Measurements from ENCODE around the gene STK40. TPM values are rescaled to one million over a fixed set of nuclear protein-coding genes. Genes with fewer than 3 reads are reported as not detected.
A peak's percentile ranks its signal among the peaks of the same experiment; 100 is the strongest.

STK40 gene
- total and polyA plus RNA-seq, 9 of the 15 experiments (the other 6 are each of a cell fraction or from before 2014, with no cell fraction given): 0.69 to 94.3 (median 39.1) TPM

DNA sequence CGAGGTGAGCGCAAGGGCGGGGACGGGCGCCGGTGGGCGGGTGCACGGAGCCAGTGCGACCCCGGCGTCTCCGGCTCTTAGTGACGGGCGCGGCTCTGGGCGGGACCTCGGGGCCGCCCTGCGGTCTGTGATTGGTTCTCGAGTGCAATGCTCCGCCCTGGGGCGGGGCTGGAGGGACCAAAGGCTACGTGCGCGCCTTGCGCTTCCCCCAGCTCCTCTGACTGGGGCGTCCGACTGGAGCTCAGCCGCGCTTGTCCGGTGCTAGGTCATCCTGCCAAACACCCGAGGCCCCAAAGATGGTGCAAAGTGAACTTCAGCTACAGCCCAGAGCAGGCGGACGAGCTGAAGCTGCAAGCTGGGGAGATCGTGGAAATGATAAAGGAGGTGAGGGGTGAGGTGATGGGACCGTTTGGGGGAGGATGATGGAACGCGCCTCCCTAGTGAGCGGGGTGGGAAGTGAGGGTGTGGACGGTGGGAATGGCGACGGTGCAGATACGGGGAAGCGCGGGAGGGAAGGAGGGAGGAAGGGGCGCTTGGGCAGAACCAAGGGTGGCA is 78.7 kb downstream of the STK40 start (continued):
- TF ChIP-seq ETV6 (IDR thresholded peaks at IDR 0.05; ENCODE audit: borderline replicate concordance in 1 of 2, low read depth in 2 of 2, low read length in 1 of 2) (no peak), ETV6 (CRISPR knock-in tag; IDR thresholded peaks at IDR 0.05; ENCODE audit: borderline replicate concordance) (no peak), SIRT6 (IDR thresholded peaks at IDR 0.05; ENCODE audit: low read depth, low read length) (no peak), ZBTB2 (IDR thresholded peaks at IDR 0.05) (peak; percentile 73), SETDB1 (IDR thresholded peaks at IDR 0.05; ENCODE audit: low read length) (no peak), NKRF (IDR thresholded peaks at IDR 0.05; ENCODE audit: borderline replicate concordance) (peak; percentile 75; the same call in 1 of the 2 replicates), SAP30 (IDR thresholded peaks at IDR 0.05; ENCODE audit: borderline replicate concordance, insufficient read depth, low read depth, low read length, poor library complexity, severe bottlenecking) (peak; percentile 83), TFAP4 (CRISPR knock-in tag; IDR thresholded peaks at IDR 0.05; ENCODE audit: borderline replicate concordance) (peak; percentile 40; the same call in 1 of the 2 replicates), TAF7 (tag; IDR thresholded peaks at IDR 0.05) (no peak), ZEB2 (IDR thresholded peaks at IDR 0.05) (0 out of 2 replicates have a peak, but pooled peaks have one; percentile 28), ZNF75A (CRISPR knock-in tag; IDR thresholded peaks at IDR 0.05) (no peak)
- TF ChIP-seq, protein P1, sequence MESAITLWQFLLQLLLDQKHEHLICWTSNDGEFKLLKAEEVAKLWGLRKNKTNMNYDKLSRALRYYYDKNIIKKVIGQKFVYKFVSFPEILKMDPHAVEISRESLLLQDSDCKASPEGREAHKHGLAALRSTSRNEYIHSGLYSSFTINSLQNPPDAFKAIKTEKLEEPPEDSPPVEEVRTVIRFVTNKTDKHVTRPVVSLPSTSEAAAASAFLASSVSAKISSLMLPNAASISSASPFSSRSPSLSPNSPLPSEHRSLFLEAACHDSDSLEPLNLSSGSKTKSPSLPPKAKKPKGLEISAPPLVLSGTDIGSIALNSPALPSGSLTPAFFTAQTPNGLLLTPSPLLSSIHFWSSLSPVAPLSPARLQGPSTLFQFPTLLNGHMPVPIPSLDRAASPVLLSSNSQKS (CRISPR knock-in tag; IDR thresholded peaks at IDR 0.05): no peak
- TF ChIP-seq, protein P2, sequence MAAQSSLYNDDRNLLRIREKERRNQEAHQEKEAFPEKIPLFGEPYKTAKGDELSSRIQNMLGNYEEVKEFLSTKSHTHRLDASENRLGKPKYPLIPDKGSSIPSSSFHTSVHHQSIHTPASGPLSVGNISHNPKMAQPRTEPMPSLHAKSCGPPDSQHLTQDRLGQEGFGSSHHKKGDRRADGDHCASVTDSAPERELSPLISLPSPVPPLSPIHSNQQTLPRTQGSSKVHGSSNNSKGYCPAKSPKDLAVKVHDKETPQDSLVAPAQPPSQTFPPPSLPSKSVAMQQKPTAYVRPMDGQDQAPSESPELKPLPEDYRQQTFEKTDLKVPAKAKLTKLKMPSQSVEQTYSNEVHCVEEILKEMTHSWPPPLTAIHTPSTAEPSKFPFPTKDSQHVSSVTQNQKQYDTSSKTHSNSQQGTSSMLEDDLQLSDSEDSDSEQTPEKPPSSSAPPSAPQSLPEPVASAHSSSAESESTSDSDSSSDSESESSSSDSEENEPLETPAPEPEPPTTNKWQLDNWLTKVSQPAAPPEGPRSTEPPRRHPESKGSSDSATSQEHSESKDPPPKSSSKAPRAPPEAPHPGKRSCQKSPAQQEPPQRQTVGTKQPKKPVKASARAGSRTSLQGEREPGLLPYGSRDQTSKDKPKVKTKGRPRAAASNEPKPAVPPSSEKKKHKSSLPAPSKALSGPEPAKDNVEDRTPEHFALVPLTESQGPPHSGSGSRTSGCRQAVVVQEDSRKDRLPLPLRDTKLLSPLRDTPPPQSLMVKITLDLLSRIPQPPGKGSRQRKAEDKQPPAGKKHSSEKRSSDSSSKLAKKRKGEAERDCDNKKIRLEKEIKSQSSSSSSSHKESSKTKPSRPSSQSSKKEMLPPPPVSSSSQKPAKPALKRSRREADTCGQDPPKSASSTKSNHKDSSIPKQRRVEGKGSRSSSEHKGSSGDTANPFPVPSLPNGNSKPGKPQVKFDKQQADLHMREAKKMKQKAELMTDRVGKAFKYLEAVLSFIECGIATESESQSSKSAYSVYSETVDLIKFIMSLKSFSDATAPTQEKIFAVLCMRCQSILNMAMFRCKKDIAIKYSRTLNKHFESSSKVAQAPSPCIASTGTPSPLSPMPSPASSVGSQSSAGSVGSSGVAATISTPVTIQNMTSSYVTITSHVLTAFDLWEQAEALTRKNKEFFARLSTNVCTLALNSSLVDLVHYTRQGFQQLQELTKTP (IDR thresholded peaks at IDR 0.05; ENCODE audit: low read depth in 1 of 2, partially characterized antibody in 2 of 2): no peak
- TF ChIP-seq, protein P3, sequence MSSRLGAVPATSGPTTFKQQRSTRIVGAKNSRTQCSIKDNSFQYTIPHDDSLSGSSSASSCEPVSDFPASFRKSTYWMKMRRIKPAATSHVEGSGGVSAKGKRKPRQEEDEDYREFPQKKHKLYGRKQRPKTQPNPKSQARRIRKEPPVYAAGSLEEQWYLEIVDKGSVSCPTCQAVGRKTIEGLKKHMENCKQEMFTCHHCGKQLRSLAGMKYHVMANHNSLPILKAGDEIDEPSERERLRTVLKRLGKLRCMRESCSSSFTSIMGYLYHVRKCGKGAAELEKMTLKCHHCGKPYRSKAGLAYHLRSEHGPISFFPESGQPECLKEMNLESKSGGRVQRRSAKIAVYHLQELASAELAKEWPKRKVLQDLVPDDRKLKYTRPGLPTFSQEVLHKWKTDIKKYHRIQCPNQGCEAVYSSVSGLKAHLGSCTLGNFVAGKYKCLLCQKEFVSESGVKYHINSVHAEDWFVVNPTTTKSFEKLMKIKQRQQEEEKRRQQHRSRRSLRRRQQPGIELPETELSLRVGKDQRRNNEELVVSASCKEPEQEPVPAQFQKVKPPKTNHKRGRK (tag; IDR thresholded peaks at IDR 0.05): no peak
- TF ChIP-seq, protein P4, sequence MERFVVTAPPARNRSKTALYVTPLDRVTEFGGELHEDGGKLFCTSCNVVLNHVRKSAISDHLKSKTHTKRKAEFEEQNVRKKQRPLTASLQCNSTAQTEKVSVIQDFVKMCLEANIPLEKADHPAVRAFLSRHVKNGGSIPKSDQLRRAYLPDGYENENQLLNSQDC (CRISPR knock-in tag; IDR thresholded peaks at IDR 0.05): no peak
